ENCODE measurements around the gene TAS1R3.
"Not testable (repeated sequence)": the region's sequence is repeated elsewhere in the genome, so short reads cannot be mapped to it uniquely, and the experiment has no call there.

TAS1R3 gene

GRCh38 chr1:1307923-1308755 lies 22.9 kb upstream of the TAS1R3 start, which contains the start of the genes ACAP3 and PUSL1:
Gene ACAP3, minus strand, starts transcription at chr1:1307930. Its CDS starts 115 bp downstream, at chr1:1307815.
Gene PUSL1, plus strand, starts transcription at chr1:1308597. Its CDS starts 47 bp downstream, at chr1:1308644.
- peak; percentile 53 to 73 for DNase-seq (ENCODE audit: low read depth in 2 of 2, low spot score in 1 of 2)

GRCh38 chr1:1308756-1309250 lies 22.3 kb upstream of the TAS1R3 start:
- no peak for DNase-seq (ENCODE audit: low read depth in 2 of 2, low spot score in 1 of 2)

GRCh38 chr1:1309251-1310108 lies 21.6 kb upstream of the TAS1R3 start:
- no peak for DNase-seq (ENCODE audit: low read depth in 2 of 2, low spot score in 1 of 2)

GRCh38 chr1:1310109-1310385 lies 21.0 kb upstream of the TAS1R3 start:
- no peak for DNase-seq (ENCODE audit: low read depth in 2 of 2, low spot score in 1 of 2)

GRCh38 chr1:1310476-1311053 lies 20.5 kb upstream of the TAS1R3 start:
- DNase-seq (ENCODE audit: low read depth in 2 of 2, low spot score in 1 of 2), result no peak

GRCh38 chr1:1311107-1312104 lies 19.7 kb upstream of the TAS1R3 start:
- DNase-seq (ENCODE audit: low read depth in 2 of 2, low spot score in 1 of 2), result no peak

- no peak for DNase-seq (ENCODE audit: low read depth in 2 of 2, low spot score in 1 of 2)
Observed at GRCh38 chr1:1312450-1313314, 18.4 kb upstream of the TAS1R3 start.

GRCh38 chr1:1313500-1314236 lies 17.4 kb upstream of the TAS1R3 start:
- DNase-seq (ENCODE audit: low read depth in 2 of 2, low spot score in 1 of 2), result no peak

- DNase-seq (ENCODE audit: low read depth in 2 of 2, low spot score in 1 of 2), result no peak
Observed at GRCh38 chr1:1314237-1314586, 16.9 kb upstream of the TAS1R3 start.

- no peak for DNase-seq (ENCODE audit: low read depth in 2 of 2, low spot score in 1 of 2)
Observed at GRCh38 chr1:1314678-1315335, 16.3 kb upstream of the TAS1R3 start.

- no peak for DNase-seq (ENCODE audit: low read depth in 2 of 2, low spot score in 1 of 2)
Observed at GRCh38 chr1:1315435-1315954, 15.6 kb upstream of the TAS1R3 start.

- not testable (repeated sequence) for DNase-seq (ENCODE audit: low read depth in 2 of 2, low spot score in 1 of 2)
Observed at GRCh38 chr1:1316199-1316598, 14.9 kb upstream of the TAS1R3 start.

- DNase-seq (ENCODE audit: low read depth in 2 of 2, low spot score in 1 of 2), result no peak
Observed at GRCh38 chr1:1317420-1317819, 13.7 kb upstream of the TAS1R3 start.

- no peak for DNase-seq (ENCODE audit: low read depth in 2 of 2, low spot score in 1 of 2)
Observed at GRCh38 chr1:1318131-1318652, 12.9 kb upstream of the TAS1R3 start.

GRCh38 chr1:1318777-1319645 lies 12.1 kb upstream of the TAS1R3 start:
- DNase-seq (ENCODE audit: low read depth in 2 of 2, low spot score in 1 of 2), result no peak

GRCh38 chr1:1319646-1319941 lies 11.5 kb upstream of the TAS1R3 start:
- DNase-seq (ENCODE audit: low read depth in 2 of 2, low spot score in 1 of 2), result no peak

Data from stimulated activated CD8-positive, alpha-beta memory T cell treated with anti-CD3 and anti-CD28 coated beads, Interleukin-4, amount 100 ng/mL, for 4 hours (primary cell).